ENCODE results near the gene TMOD2.

- TF ChIP-seq ZNF232 (CRISPR knock-in tag; IDR thresholded peaks at IDR 0.05) (no peak), CTCF (IDR thresholded peaks at IDR 0.05) (no peak), GABPB1 (CRISPR knock-in tag; IDR thresholded peaks at IDR 0.05) (no peak), NFE2L1 (CRISPR knock-in tag; IDR thresholded peaks at IDR 0.05) (no peak), RELA (CRISPR knock-in tag; IDR thresholded peaks at IDR 0.05; ENCODE audit: borderline replicate concordance) (no peak), ZNF138 (CRISPR knock-in tag; conservative IDR thresholded peaks at IDR 0.05) (no peak), ZNF121 (CRISPR knock-in tag; IDR thresholded peaks at IDR 0.05) (no peak), SP1 (CRISPR knock-in tag; conservative IDR thresholded peaks at IDR 0.05) (no peak), FOXP4 (CRISPR knock-in tag; IDR thresholded peaks at IDR 0.05) (no peak), FOXJ3 (CRISPR knock-in tag; IDR thresholded peaks at IDR 0.05; ENCODE audit: borderline replicate concordance) (no peak)
- TF ChIP-seq, protein P1, sequence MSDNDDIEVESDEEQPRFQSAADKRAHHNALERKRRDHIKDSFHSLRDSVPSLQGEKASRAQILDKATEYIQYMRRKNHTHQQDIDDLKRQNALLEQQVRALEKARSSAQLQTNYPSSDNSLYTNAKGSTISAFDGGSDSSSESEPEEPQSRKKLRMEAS (CRISPR knock-in tag; IDR thresholded peaks at IDR 0.05) = no peak
These were observed 113.1 kb downstream of the TMOD2 start for GRCh38 chr15:51864408-51865056.
